NCI-H82 treated with DMSO at 0.1 percent for 48 hours (cell line): Measurements from ENCODE around the gene SUPT3H.

Experiments
- DNase-seq: peaks from one replicate; lab custom pipeline; 2025; ENCODE audit not compliant: unreplicated experiment; lab: John Stamatoyannopoulos, UW

The SUPT3H gene

GRCh38 chr6:45377554-45378333, at the start of gene SUPT3H:
TSS of gene SUPT3H (minus strand) at chr6:45377934.
- DNase-seq, result peak; percentile 89

GRCh38 chr6:45426251-45426650, 48.5 kb upstream of the SUPT3H start:
- no peak for DNase-seq

GRCh38 chr6:45424451-45424861, 46.7 kb upstream of the SUPT3H start:
- no peak for DNase-seq

GRCh38 chr6:45423824-45424450, 46.2 kb upstream of the SUPT3H start:
- DNase-seq, result no peak

GRCh38 chr6:45423111-45423823, 45.5 kb upstream of the SUPT3H start:
- DNase-seq, result no peak

GRCh38 chr6:45422503-45423110, 44.9 kb upstream of the SUPT3H start:
- DNase-seq, result no peak

- DNase-seq, result peak; percentile 32
Measured at GRCh38 chr6:45421709-45422502, 44.2 kb upstream of the SUPT3H start.

- peak; percentile 47 for DNase-seq
Measured at GRCh38 chr6:45420909-45421708, 43.4 kb upstream of the SUPT3H start.

GRCh38 chr6:45420083-45420908, 42.6 kb upstream of the SUPT3H start:
- no peak for DNase-seq

- peak; percentile 37 for DNase-seq
Measured at GRCh38 chr6:45419571-45420082, 41.9 kb upstream of the SUPT3H start.

GRCh38 chr6:45417436-45417835, 39.7 kb upstream of the SUPT3H start:
- DNase-seq, result no peak

GRCh38 chr6:45416700-45417099, 39.0 kb upstream of the SUPT3H start:
- DNase-seq, result no peak

GRCh38 chr6:45415788-45416518, 38.2 kb upstream of the SUPT3H start:
- DNase-seq, result no peak

GRCh38 chr6:45415315-45415714, 37.6 kb upstream of the SUPT3H start:
- DNase-seq, result no peak

- DNase-seq, result no peak
Measured at GRCh38 chr6:45411959-45412358, 34.2 kb upstream of the SUPT3H start.

- no peak for DNase-seq
Measured at GRCh38 chr6:45400021-45400420, 22.3 kb upstream of the SUPT3H start.

- no peak for DNase-seq
Measured at GRCh38 chr6:45398075-45398813, 20.5 kb upstream of the SUPT3H start.
